Measurements from ENCODE around the gene NR2C1. TPM values are rescaled to one million over a fixed set of nuclear protein-coding genes. Genes with fewer than 3 reads are reported as not detected.
"Not testable (repeated sequence)": the region's sequence is repeated elsewhere in the genome, so short reads cannot be mapped to it uniquely, and the experiment has no call there.

The NR2C1 gene
- total RNA-seq, 1 experiment from 2014 or later, result 42.1 TPM

GRCh38 chr12:94997061-94997460 is 76.4 kb downstream of the NR2C1 start:
- Histone ChIP-seq H3K27ac (ENCODE audit: low read depth, low read length, poor library complexity, severe bottlenecking) (no peak overlapping the region), H3K4me3 (ENCODE audit: low read depth, low read length, poor library complexity, severe bottlenecking) (no peak overlapping the region), H3K9me3 (ENCODE audit: low read depth, low read length, poor library complexity, severe bottlenecking) (no peaks in the 10 kb centered on the region), H3K36me3 (ENCODE audit: insufficient read depth, low read length, poor library complexity, severe bottlenecking) (peaks cover 11% of the 10 kb centered on the region), H3K27me3 (replicated peaks; ENCODE audit: insufficient read depth, low read depth, low read length, poor library complexity) (no peaks in the 10 kb centered on the region), H3K4me1 (ENCODE audit: insufficient read depth, low read length, poor library complexity, severe bottlenecking) (no peaks in the 10 kb centered on the region)
- intact Hi-C loops (cut with micrococcal nuclease; ENCODE audit: unreplicated experiment), result no loop called here
- TF ChIP-seq EZH2 (IDR thresholded peaks at IDR 0.05; ENCODE audit: borderline replicate concordance, low read depth, low read length, poor library complexity, severe bottlenecking), result no peak
- TF ChIP-seq CTCF (conservative IDR thresholded peaks at IDR 0.05; ENCODE audit: low read depth, low read length), result no peak
- POLR2A ChIA-PET (ENCODE audit: low non-redundant PET), result no interaction called here
- CTCF ChIA-PET, result no interaction called here
- no peak for DNase-seq (ENCODE audit: low spot score)
- BruUV-seq (replicated peaks), result no TSS peak

- BruUV-seq (replicated peaks), result no TSS peak
- no peak for TF ChIP-seq CTCF (conservative IDR thresholded peaks at IDR 0.05; ENCODE audit: low read depth, low read length)
- no peak for TF ChIP-seq EZH2 (IDR thresholded peaks at IDR 0.05; ENCODE audit: borderline replicate concordance, low read depth, low read length, poor library complexity, severe bottlenecking)
Observed at GRCh38 chr12:94994312-94994711, 79.1 kb downstream of the NR2C1 start.

GRCh38 chr12:94993855-94994254 is 79.6 kb downstream of the NR2C1 start:
- H3K4me3 ChIP-seq (ENCODE audit: low read depth, low read length, poor library complexity, severe bottlenecking); H3K27ac ChIP-seq (ENCODE audit: low read depth, low read length, poor library complexity, severe bottlenecking); H3K4me1 ChIP-seq (ENCODE audit: insufficient read depth, low read length, poor library complexity, severe bottlenecking); POLR2A ChIA-PET (ENCODE audit: low non-redundant PET); CTCF ChIA-PET; H3K27me3 ChIP-seq (replicated peaks; ENCODE audit: insufficient read depth, low read depth, low read length, poor library complexity); H3K36me3 ChIP-seq (ENCODE audit: insufficient read depth, low read length, poor library complexity, severe bottlenecking); intact Hi-C loops (cut with micrococcal nuclease; ENCODE audit: unreplicated experiment); BruUV-seq (replicated peaks); DNase-seq (ENCODE audit: low spot score); H3K9me3 ChIP-seq (ENCODE audit: low read depth, low read length, poor library complexity, severe bottlenecking): not testable (repeated sequence)

More at GRCh38 chr12:94994312-94994711, 79.1 kb downstream of the NR2C1 start:
- H3K36me3 ChIP-seq (ENCODE audit: insufficient read depth, low read length, poor library complexity, severe bottlenecking), result peaks cover 5% of the 10 kb centered on the region
- ChIA-PET CTCF (no interaction called here), POLR2A (ENCODE audit: low non-redundant PET) (no interaction called here)
- no peak overlapping the region for H3K4me3 ChIP-seq (ENCODE audit: low read depth, low read length, poor library complexity, severe bottlenecking)
- no peaks in the 10 kb centered on the region for H3K4me1 ChIP-seq (ENCODE audit: insufficient read depth, low read length, poor library complexity, severe bottlenecking)
- no peak for DNase-seq (ENCODE audit: low spot score)
- no peak overlapping the region for H3K27ac ChIP-seq (ENCODE audit: low read depth, low read length, poor library complexity, severe bottlenecking)
- no peaks in the 10 kb centered on the region for H3K27me3 ChIP-seq (replicated peaks; ENCODE audit: insufficient read depth, low read depth, low read length, poor library complexity)
- H3K9me3 ChIP-seq (ENCODE audit: low read depth, low read length, poor library complexity, severe bottlenecking), result no peaks in the 10 kb centered on the region
- intact Hi-C loops (cut with micrococcal nuclease; ENCODE audit: unreplicated experiment), result no loop called here

- no peaks in the 10 kb centered on the region for H3K9me3 ChIP-seq (ENCODE audit: low read depth, low read length, poor library complexity, severe bottlenecking)
- no peak overlapping the region for H3K27ac ChIP-seq (ENCODE audit: low read depth, low read length, poor library complexity, severe bottlenecking)
- POLR2A ChIA-PET (ENCODE audit: low non-redundant PET), result no interaction called here
- H3K27me3 ChIP-seq (replicated peaks; ENCODE audit: insufficient read depth, low read depth, low read length, poor library complexity), result no peaks in the 10 kb centered on the region
- DNase-seq (ENCODE audit: low spot score), result no peak
- H3K36me3 ChIP-seq (ENCODE audit: insufficient read depth, low read length, poor library complexity, severe bottlenecking), result peaks cover 5% of the 10 kb centered on the region
- no TSS peak for BruUV-seq (replicated peaks)
- TF ChIP-seq EZH2 (IDR thresholded peaks at IDR 0.05; ENCODE audit: borderline replicate concordance, low read depth, low read length, poor library complexity, severe bottlenecking), result no peak
- TF ChIP-seq CTCF (conservative IDR thresholded peaks at IDR 0.05; ENCODE audit: low read depth, low read length), result no peak
- no peak overlapping the region for H3K4me3 ChIP-seq (ENCODE audit: low read depth, low read length, poor library complexity, severe bottlenecking)
- CTCF ChIA-PET, result no interaction called here
- intact Hi-C loops (cut with micrococcal nuclease; ENCODE audit: unreplicated experiment), result no loop called here
- H3K4me1 ChIP-seq (ENCODE audit: insufficient read depth, low read length, poor library complexity, severe bottlenecking), result no peaks in the 10 kb centered on the region
Observed at GRCh38 chr12:94990222-94990621, 83.2 kb downstream of the NR2C1 start.
